Astrocyte (in vitro differentiated cells and primary cell): ENCODE results near the gene CCDC71. TPM values are rescaled to one million over a fixed set of nuclear protein-coding genes. Genes with fewer than 3 reads are reported as not detected.
A peak's percentile ranks its signal among the peaks of the same experiment; 100 is the strongest.

Experiments used
- DNase-seq: peaks from one replicate; pipeline ENCODE4 v3.0.0-alpha.2; 2010; ENCODE audit warnings: low read depth
- FAIRE-seq: peaks from 2 replicates; lab custom pipeline; 2011; peaks lifted over from hg19 to GRCh38; lab: Jason Lieb, UNC
- H2AFZ ChIP-seq: 2 replicates; pipeline ENCODE4 v1.6.0; 2012; ENCODE audit warnings: low read depth, low read length, inconsistent platforms
- H3K27ac ChIP-seq: 2 replicates; pipeline ENCODE4 v1.5.1; 2011; ENCODE audit warnings: low read depth, low read length, inconsistent platforms
- H3K27me3 ChIP-seq: 2 replicates; pipeline ENCODE4 v1.6.0; 2011; ENCODE audit warnings: low read length, inconsistent platforms; ENCODE audit not compliant: insufficient read depth
- H3K36me3 ChIP-seq: 2 replicates; pipeline ENCODE4 v1.5.1; 2011; ENCODE audit warnings: low read length, inconsistent platforms; ENCODE audit not compliant: insufficient read depth
- H3K4me1 ChIP-seq: 2 replicates; pipeline ENCODE4 v1.5.1; 2011; ENCODE audit warnings: low read length, inconsistent platforms; ENCODE audit not compliant: insufficient read depth
- H3K4me2 ChIP-seq: 2 replicates; pipeline ENCODE4 v1.6.0; 2012; ENCODE audit warnings: low read length, inconsistent platforms
- H3K4me3 ChIP-seq: 2 replicates; pipeline ENCODE4 v1.5.1; 2011; ENCODE audit warnings: low read depth, mild to moderate bottlenecking, low read length, inconsistent platforms; ENCODE audit not compliant: insufficient read depth
- H3K79me2 ChIP-seq: 2 replicates; pipeline ENCODE4 v1.6.0; 2012; ENCODE audit warnings: mild to moderate bottlenecking, low read length, inconsistent platforms; ENCODE audit not compliant: insufficient read depth
- H3K9ac ChIP-seq: 2 replicates; pipeline ENCODE4 v1.6.0; 2012; ENCODE audit warnings: mild to moderate bottlenecking, low read length, inconsistent platforms
- H3K9me3 ChIP-seq: 2 replicates; pipeline ENCODE4 v1.5.1; 2012; ENCODE audit warnings: low read depth, mild to moderate bottlenecking, low read length, inconsistent platforms; ENCODE audit not compliant: insufficient read depth
- H4K20me1 ChIP-seq: 2 replicates; pipeline ENCODE4 v1.6.0; 2012; ENCODE audit warnings: low read length, inconsistent platforms; ENCODE audit not compliant: insufficient read depth
- H3K27ac Mint-ChIP-seq: one replicate; pipeline ENCODE4 v1.8.0; 2021; ENCODE audit warnings: mild to moderate bottlenecking, mixed read lengths; ENCODE audit not compliant: unreplicated experiment
- H3K27me3 Mint-ChIP-seq: one replicate; pipeline ENCODE4 v1.8.0; 2021; ENCODE audit warnings: low read depth, mixed read lengths; ENCODE audit not compliant: unreplicated experiment
- H3K36me3 Mint-ChIP-seq: one replicate; pipeline ENCODE4 v1.8.0; 2021; ENCODE audit warnings: low read depth, mixed read lengths; ENCODE audit not compliant: unreplicated experiment
- H3K4me1 Mint-ChIP-seq: one replicate; pipeline ENCODE4 v1.8.0; 2021; ENCODE audit warnings: low read depth, mixed read lengths; ENCODE audit not compliant: unreplicated experiment
- H3K4me3 Mint-ChIP-seq: one replicate; pipeline ENCODE4 v1.8.0; 2021; ENCODE audit warnings: mild to moderate bottlenecking, moderate library complexity, mixed read lengths; ENCODE audit not compliant: unreplicated experiment
- H3K9me3 Mint-ChIP-seq: one replicate; pipeline ENCODE4 v1.8.0; 2021; ENCODE audit warnings: mild to moderate bottlenecking, mixed read lengths; ENCODE audit not compliant: unreplicated experiment
- EZH2 ChIP-seq: IDR thresholded peaks from 2 replicates; pipeline ENCODE4 v1.6.1; 2012; ENCODE audit warnings: mild to moderate bottlenecking, low read length, inconsistent platforms; ENCODE audit not compliant: insufficient read depth
- total RNA-seq: library from RNA; stranded (reverse); gene quantifications from 2 replicates; pipeline ENCODE4 v1.2.1, GENCODE V29; 2021
- TF ChIP-seq, protein P1 (sequence below): IDR thresholded peaks from 2 replicates; pipeline ENCODE4 v1.5.1; 2011; ENCODE audit warnings: low read depth, mild to moderate bottlenecking, inconsistent platforms, low read length, moderate library complexity; ENCODE audit not compliant: insufficient read depth

The CCDC71 gene
- total RNA-seq, 1 donor from 2014 or later, result 18.5 TPM

DNA sequence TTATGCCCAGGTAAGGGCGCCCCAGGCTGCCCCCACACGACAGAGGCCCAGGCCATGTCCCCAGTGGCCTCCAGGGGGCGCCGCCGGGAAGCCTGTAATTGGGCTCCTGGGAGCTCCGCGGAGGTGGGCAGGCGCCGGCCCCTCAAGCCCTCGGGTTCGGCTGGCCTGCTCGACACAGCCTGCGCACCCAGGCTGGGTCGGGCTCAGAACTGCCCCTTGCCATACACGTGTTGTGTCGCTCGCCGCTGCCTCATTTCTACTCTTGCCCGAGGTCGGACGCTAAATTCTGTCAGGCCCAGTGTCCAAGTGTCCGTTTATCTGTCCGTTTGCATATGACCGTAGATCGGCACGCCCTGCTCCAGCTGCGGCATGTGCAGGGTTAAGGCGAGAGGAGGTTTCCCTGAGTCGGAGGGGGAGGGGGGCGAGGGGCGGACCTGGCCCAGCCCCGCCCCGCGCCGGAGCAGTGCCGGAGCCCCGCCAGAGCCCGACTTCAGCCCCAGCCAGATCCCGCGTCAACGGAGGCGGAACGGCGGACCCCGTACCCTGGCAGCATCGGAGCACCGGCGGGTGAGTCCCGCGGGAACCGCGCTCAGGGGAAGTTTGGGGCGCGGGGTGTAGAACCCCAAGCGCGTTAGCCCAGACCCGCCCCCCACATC is 5.1 kb upstream of the CCDC71 start, which contains the start of gene KLHDC8B:
TSS of gene KLHDC8B (plus strand) at position 480 of the 656 bp plus-strand sequence. CDS start 1,172 bp downstream, outside the sequence.
- Mint-ChIP-seq H3K4me3 (peak within 1 kb of the TSS; percentile 87), H3K27me3 (no peaks in the 10 kb centered on the region), H3K9me3 (no peaks in the 10 kb centered on the region), H3K27ac (peak within 1 kb of the TSS; percentile 91), H3K36me3 (peaks cover 10% of the 10 kb centered on the region), H3K4me1 (peaks cover 16% of the 10 kb centered on the region)
- FAIRE-seq, result no peak
- Histone ChIP-seq H3K27ac (peak within 1 kb of the TSS; percentile 44), H3K79me2 (peaks cover 16% of the 10 kb centered on the region), H3K9me3 (no peaks in the 10 kb centered on the region), H3K4me3 (peak within 1 kb of the TSS; percentile 73), H3K4me1 (peaks cover 42% of the 10 kb centered on the region), H3K4me2 (peak within 1 kb of the TSS; percentile 98), H4K20me1 (peaks cover 26% of the 10 kb centered on the region), H3K36me3 (no peaks in the 10 kb centered on the region), H3K9ac (peak within 1 kb of the TSS; percentile 79), H2AFZ (peak within 1 kb of the TSS; percentile 100), H3K27me3 (no peaks in the 10 kb centered on the region)
- peak; percentile 70 for DNase-seq
- TF ChIP-seq EZH2, result no peak
- TF ChIP-seq, protein P1, sequence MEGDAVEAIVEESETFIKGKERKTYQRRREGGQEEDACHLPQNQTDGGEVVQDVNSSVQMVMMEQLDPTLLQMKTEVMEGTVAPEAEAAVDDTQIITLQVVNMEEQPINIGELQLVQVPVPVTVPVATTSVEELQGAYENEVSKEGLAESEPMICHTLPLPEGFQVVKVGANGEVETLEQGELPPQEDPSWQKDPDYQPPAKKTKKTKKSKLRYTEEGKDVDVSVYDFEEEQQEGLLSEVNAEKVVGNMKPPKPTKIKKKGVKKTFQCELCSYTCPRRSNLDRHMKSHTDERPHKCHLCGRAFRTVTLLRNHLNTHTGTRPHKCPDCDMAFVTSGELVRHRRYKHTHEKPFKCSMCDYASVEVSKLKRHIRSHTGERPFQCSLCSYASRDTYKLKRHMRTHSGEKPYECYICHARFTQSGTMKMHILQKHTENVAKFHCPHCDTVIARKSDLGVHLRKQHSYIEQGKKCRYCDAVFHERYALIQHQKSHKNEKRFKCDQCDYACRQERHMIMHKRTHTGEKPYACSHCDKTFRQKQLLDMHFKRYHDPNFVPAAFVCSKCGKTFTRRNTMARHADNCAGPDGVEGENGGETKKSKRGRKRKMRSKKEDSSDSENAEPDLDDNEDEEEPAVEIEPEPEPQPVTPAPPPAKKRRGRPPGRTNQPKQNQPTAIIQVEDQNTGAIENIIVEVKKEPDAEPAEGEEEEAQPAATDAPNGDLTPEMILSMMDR, result peak; percentile 65

DNA sequence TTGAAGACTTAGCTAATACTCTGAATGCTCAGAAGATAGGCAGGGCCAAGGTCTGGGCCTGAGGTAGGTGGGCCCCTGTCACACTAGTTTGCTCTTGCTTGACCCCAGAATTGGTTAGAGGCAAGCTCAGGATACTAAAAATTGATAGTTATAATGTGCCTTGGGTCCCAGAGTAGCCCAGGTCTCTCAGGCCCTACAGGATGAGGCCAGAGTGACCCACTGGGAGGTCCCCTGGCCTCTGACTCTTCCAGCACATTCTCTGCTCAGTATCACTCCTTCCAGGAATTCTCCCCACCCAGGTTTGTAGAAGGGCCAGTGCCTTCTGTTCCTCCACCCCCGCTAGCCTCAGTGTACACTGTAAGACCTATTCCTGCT is 4.6 kb upstream of the CCDC71 start:
- H3K9ac ChIP-seq, result peak overlapping the region; percentile 79

More for the DNA sequence above, 4.6 kb upstream of the CCDC71 start:
- Histone ChIP-seq H3K4me2 (peak overlapping the region; percentile 98), H3K36me3 (no peaks in the 10 kb centered on the region), H3K9me3 (no peaks in the 10 kb centered on the region), H3K27ac (no peak overlapping the region), H2AFZ (peak overlapping the region; percentile 100), H3K79me2 (peaks cover 20% of the 10 kb centered on the region), H3K4me1 (peaks cover 44% of the 10 kb centered on the region), H3K4me3 (peak overlapping the region; percentile 73), H4K20me1 (peaks cover 21% of the 10 kb centered on the region), H3K27me3 (no peaks in the 10 kb centered on the region)
- peak overlapping the region; percentile 87 for H3K4me3 Mint-ChIP-seq
- H3K27ac Mint-ChIP-seq, result peak overlapping the region; percentile 91
- peaks cover 10% of the 10 kb centered on the region for H3K36me3 Mint-ChIP-seq
- FAIRE-seq (no peak), DNase-seq (no peak)
- H3K4me1 Mint-ChIP-seq, result peaks cover 16% of the 10 kb centered on the region
- no peaks in the 10 kb centered on the region for H3K9me3 Mint-ChIP-seq
- no peak for TF ChIP-seq EZH2
- TF ChIP-seq, protein P1, result no peak
- no peaks in the 10 kb centered on the region for H3K27me3 Mint-ChIP-seq
